Astrocyte (in vitro differentiated cells and primary cell): ENCODE measurements around the gene DNMT1. TPM values are rescaled to one million over a fixed set of nuclear protein-coding genes. Genes with fewer than 3 reads are reported as not detected.

ENCODE experiments used
- DNase-seq: peaks from one replicate; pipeline ENCODE4 v3.0.0-alpha.2; 2010; ENCODE audit warnings: low read depth
- FAIRE-seq: peaks from 2 replicates; lab custom pipeline; 2011; peaks lifted over from hg19 to GRCh38; lab: Jason Lieb, UNC
- H2AFZ ChIP-seq: 2 replicates; pipeline ENCODE4 v1.6.0; 2012; ENCODE audit warnings: low read depth, low read length, inconsistent platforms
- H3K27ac ChIP-seq: 2 replicates; pipeline ENCODE4 v1.5.1; 2011; ENCODE audit warnings: low read depth, low read length, inconsistent platforms
- H3K27me3 ChIP-seq: 2 replicates; pipeline ENCODE4 v1.6.0; 2011; ENCODE audit warnings: low read length, inconsistent platforms; ENCODE audit not compliant: insufficient read depth
- H3K36me3 ChIP-seq: 2 replicates; pipeline ENCODE4 v1.5.1; 2011; ENCODE audit warnings: low read length, inconsistent platforms; ENCODE audit not compliant: insufficient read depth
- H3K4me1 ChIP-seq: 2 replicates; pipeline ENCODE4 v1.5.1; 2011; ENCODE audit warnings: low read length, inconsistent platforms; ENCODE audit not compliant: insufficient read depth
- H3K4me2 ChIP-seq: 2 replicates; pipeline ENCODE4 v1.6.0; 2012; ENCODE audit warnings: low read length, inconsistent platforms
- H3K4me3 ChIP-seq: 2 replicates; pipeline ENCODE4 v1.5.1; 2011; ENCODE audit warnings: low read depth, mild to moderate bottlenecking, low read length, inconsistent platforms; ENCODE audit not compliant: insufficient read depth
- H3K79me2 ChIP-seq: 2 replicates; pipeline ENCODE4 v1.6.0; 2012; ENCODE audit warnings: mild to moderate bottlenecking, low read length, inconsistent platforms; ENCODE audit not compliant: insufficient read depth
- H3K9ac ChIP-seq: 2 replicates; pipeline ENCODE4 v1.6.0; 2012; ENCODE audit warnings: mild to moderate bottlenecking, low read length, inconsistent platforms
- H3K9me3 ChIP-seq: 2 replicates; pipeline ENCODE4 v1.5.1; 2012; ENCODE audit warnings: low read depth, mild to moderate bottlenecking, low read length, inconsistent platforms; ENCODE audit not compliant: insufficient read depth
- H4K20me1 ChIP-seq: 2 replicates; pipeline ENCODE4 v1.6.0; 2012; ENCODE audit warnings: low read length, inconsistent platforms; ENCODE audit not compliant: insufficient read depth
- H3K27ac Mint-ChIP-seq: one replicate; pipeline ENCODE4 v1.8.0; 2021; ENCODE audit warnings: mild to moderate bottlenecking, mixed read lengths; ENCODE audit not compliant: unreplicated experiment
- H3K27me3 Mint-ChIP-seq: one replicate; pipeline ENCODE4 v1.8.0; 2021; ENCODE audit warnings: low read depth, mixed read lengths; ENCODE audit not compliant: unreplicated experiment
- H3K36me3 Mint-ChIP-seq: one replicate; pipeline ENCODE4 v1.8.0; 2021; ENCODE audit warnings: low read depth, mixed read lengths; ENCODE audit not compliant: unreplicated experiment
- H3K4me1 Mint-ChIP-seq: one replicate; pipeline ENCODE4 v1.8.0; 2021; ENCODE audit warnings: low read depth, mixed read lengths; ENCODE audit not compliant: unreplicated experiment
- H3K4me3 Mint-ChIP-seq: one replicate; pipeline ENCODE4 v1.8.0; 2021; ENCODE audit warnings: mild to moderate bottlenecking, moderate library complexity, mixed read lengths; ENCODE audit not compliant: unreplicated experiment
- H3K9me3 Mint-ChIP-seq: one replicate; pipeline ENCODE4 v1.8.0; 2021; ENCODE audit warnings: mild to moderate bottlenecking, mixed read lengths; ENCODE audit not compliant: unreplicated experiment
- CTCF ChIP-seq: IDR thresholded peaks from 2 replicates; pipeline ENCODE4 v1.5.1; 2011; ENCODE audit warnings: low read depth, mild to moderate bottlenecking, inconsistent platforms, low read length, moderate library complexity; ENCODE audit not compliant: insufficient read depth
- EZH2 ChIP-seq: IDR thresholded peaks from 2 replicates; pipeline ENCODE4 v1.6.1; 2012; ENCODE audit warnings: mild to moderate bottlenecking, low read length, inconsistent platforms; ENCODE audit not compliant: insufficient read depth
- microRNA-seq: library from miRNA; unstranded; fragments of <30 nt; microRNA quantifications from one replicate; pipeline ENCODE4 v1.2.0, GENCODE V29; 2020
- total RNA-seq: library from RNA; stranded (reverse); gene quantifications from 2 replicates; pipeline ENCODE4 v1.2.1, GENCODE V29; 2021

The DNMT1 gene
- total RNA-seq, 1 donor from 2014 or later = 50.6 TPM

DNA sequence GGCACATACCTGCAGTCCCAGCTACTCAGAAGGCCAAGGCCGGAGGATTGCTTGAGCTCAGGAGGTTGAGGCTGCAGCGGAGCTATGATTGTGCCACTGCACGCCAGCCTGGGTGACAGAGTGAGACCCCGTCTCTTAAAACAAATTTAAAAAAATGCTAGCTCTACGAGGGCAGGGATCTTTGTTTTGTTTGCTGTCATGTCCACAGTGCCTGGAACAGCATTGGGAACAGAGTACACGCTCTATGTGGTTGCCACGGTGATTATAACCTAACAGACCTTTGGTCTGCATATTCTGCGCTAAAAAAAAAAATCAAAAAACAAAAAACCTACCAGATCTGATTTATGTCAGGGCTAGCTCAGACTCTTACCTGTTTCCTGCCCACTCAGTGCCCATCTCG is 110.8 kb downstream of the DNMT1 start:
- Histone ChIP-seq H4K20me1 (no peaks in the 10 kb centered on the region), H3K79me2 (no peaks in the 10 kb centered on the region), H3K27me3 (no peaks in the 10 kb centered on the region), H3K4me2 (no peak overlapping the region), H3K4me1 (no peaks in the 10 kb centered on the region), H3K4me3 (no peak overlapping the region), H3K9ac (no peak overlapping the region), H2AFZ (no peak overlapping the region), H3K27ac (no peak overlapping the region), H3K36me3 (no peaks in the 10 kb centered on the region), H3K9me3 (no peaks in the 10 kb centered on the region)
- H3K4me3 Mint-ChIP-seq = no peak overlapping the region
- FAIRE-seq = no peak
- peaks cover 1% of the 10 kb centered on the region for H3K9me3 Mint-ChIP-seq
- no peak for DNase-seq
- H3K27ac Mint-ChIP-seq = no peak overlapping the region
- TF ChIP-seq EZH2 = no peak
- TF ChIP-seq CTCF = no peak
- H3K36me3 Mint-ChIP-seq = peaks cover 5% of the 10 kb centered on the region
- H3K4me1 Mint-ChIP-seq = no peaks in the 10 kb centered on the region
- peaks cover 38% of the 10 kb centered on the region for H3K27me3 Mint-ChIP-seq

Small RNA genes within 50 kb of the gene (microRNA-seq; reads per million reads assigned to microRNA genes)
- not detected for gene MIR4322

Other genes with a start within 250 kb of the DNMT1 start
- gene COL5A3, start 184.4 kb downstream of the DNMT1 start, total RNA-seq = 22.2 and 28.0 TPM in 2 replicates
- gene RDH8, start 181.5 kb downstream of the DNMT1 start, total RNA-seq = not detected in 2 replicates
- gene SHFL, start 108.6 kb downstream of the DNMT1 start, total RNA-seq = 73.5 and 86.8 TPM in 2 replicates
- 0.24 TPM in 1 of 2 replicates, not detected in the other for gene ANGPTL6, start 92.3 kb downstream of the DNMT1 start, total RNA-seq
- gene PPAN, start 88.6 kb downstream of the DNMT1 start, total RNA-seq = 54.2 and 55.6 TPM in 2 replicates
- gene P2RY11, start 83.3 kb downstream of the DNMT1 start, total RNA-seq = 19.3 and 22.8 TPM in 2 replicates
- gene EIF3G, start 75.1 kb downstream of the DNMT1 start, total RNA-seq = 207 and 215 TPM in 2 replicates
- 15.7 and 16.8 TPM in 2 replicates for gene S1PR2, start 36.4 kb upstream of the DNMT1 start, total RNA-seq
- gene MRPL4, start 57.3 kb upstream of the DNMT1 start, total RNA-seq = 57.8 and 60.3 TPM in 2 replicates
- gene ICAM1, start 76.2 kb upstream of the DNMT1 start, total RNA-seq = 9.3 and 11.0 TPM in 2 replicates
- gene ICAM4, start 92.0 kb upstream of the DNMT1 start, total RNA-seq = 0.20 TPM in 1 of 2 replicates, not detected in the other
- gene ICAM5, start 95.0 kb upstream of the DNMT1 start, total RNA-seq = 0.07 and 0.31 TPM in 2 replicates
- 2.5 and 3.4 TPM in 2 replicates for gene ZGLP1, start 114.9 kb upstream of the DNMT1 start, total RNA-seq
- gene FDX2, start 121.1 kb upstream of the DNMT1 start, total RNA-seq = 18.6 and 24.4 TPM in 2 replicates
- 27.5 and 29.6 TPM in 2 replicates for gene RAVER1, start 138.6 kb upstream of the DNMT1 start, total RNA-seq
- 10.9 and 12.4 TPM in 2 replicates for gene ICAM3, start 144.7 kb upstream of the DNMT1 start, total RNA-seq
- gene TYK2, start 185.6 kb upstream of the DNMT1 start, total RNA-seq = 76.5 and 82.7 TPM in 2 replicates
- 240 TPM in 2 replicates for gene CDC37, start 208.6 kb upstream of the DNMT1 start, total RNA-seq
- 3.2 and 3.8 TPM in 2 replicates for gene PDE4A, start 225.6 kb upstream of the DNMT1 start, total RNA-seq